CD4-positive, alpha-beta T cell (primary cell): Measurements from ENCODE around the gene PDZRN4. TPM values are rescaled to one million over a fixed set of nuclear protein-coding genes. Genes with fewer than 3 reads are reported as not detected.
A peak's percentile ranks its signal among the peaks of the same experiment; 100 is the strongest.
"Not testable (repeated sequence)": the region's sequence is repeated elsewhere in the genome, so short reads cannot be mapped to it uniquely, and the experiment has no call there.

Source experiments
- ATAC-seq: fragments of 200-7000 bp; cut with Tn5 transposase; one replicate; pipeline ENCODE4 v1.10.0; 2022; ENCODE audit warnings: mild to moderate bottlenecking; ENCODE audit not compliant: poor library complexity
- CTCF ChIA-PET: fragments of 350-600 bp; sonication (Branson Sonifier 250); formaldehyde crosslinking; loops from one replicate; lab custom pipeline; 2021; ENCODE audit warnings: antibody characterized with exemption, inconsistent platforms; lab: Charles Lee
- POLR2A ChIA-PET: fragments of 350-600 bp; sonication (Branson Sonifier 250); formaldehyde crosslinking; loops from one replicate; lab custom pipeline; 2021; ENCODE audit warnings: antibody characterized with exemption, inconsistent platforms; lab: Charles Lee
- DNase-seq, 14 experiments: peaks; one replicate each; pipeline ENCODE4 v3.0.0-alpha.2; 2013 to 2020; ENCODE audit warnings: mixed read lengths in 2 of 14
- H3K27ac ChIP-seq, 2 donors: one replicate each; pipeline versions ENCODE4 v1.5.1 to v1.7.0; 2013; ENCODE audit warnings: low read length in 2 of 2, low read depth in 1 of 2, mild to moderate bottlenecking in 1 of 2
- H3K27me3 ChIP-seq, 2 experiments: 1 replicate in 1 of 2; 2 replicates in 1 of 2; pipeline versions ENCODE4 v1.6.1 to v1.7.0; 2013; ENCODE audit warnings: low read length in 2 of 2, control low read depth in 1 of 2, mild to moderate bottlenecking in 1 of 2, moderate library complexity in 1 of 2; ENCODE audit not compliant: insufficient read depth in 2 of 2, control insufficient read depth in 1 of 2
- H3K36me3 ChIP-seq: one replicate; pipeline ENCODE4 v1.6.1; 2013; ENCODE audit warnings: low read length, control low read depth; ENCODE audit not compliant: insufficient read depth
- H3K4me1 ChIP-seq: one replicate; pipeline ENCODE4 v1.6.1; 2013; ENCODE audit warnings: low read length, control low read depth; ENCODE audit not compliant: insufficient read depth
- H3K4me3 ChIP-seq: one replicate; pipeline ENCODE4 v1.5.1; 2013; ENCODE audit warnings: mild to moderate bottlenecking, low read length, moderate library complexity
- H3K9me3 ChIP-seq, 2 experiments: 1 replicate in 1 of 2; 2 replicates in 1 of 2; pipeline versions ENCODE4 v1.6.1 to v1.7.0; 2013; ENCODE audit warnings: low read length in 2 of 2, mild to moderate bottlenecking in 2 of 2, control low read depth in 1 of 2, moderate library complexity in 1 of 2; ENCODE audit not compliant: control insufficient read depth in 1 of 2, insufficient read depth in 1 of 2
- H3K27ac Mint-ChIP-seq: one replicate; pipeline ENCODE4 v1.8.0; 2020; ENCODE audit warnings: mixed read lengths
- H3K27me3 Mint-ChIP-seq: one replicate; pipeline ENCODE4 v1.8.0; 2021; ENCODE audit warnings: mixed read lengths
- H3K36me3 Mint-ChIP-seq: one replicate; pipeline ENCODE4 v1.8.0; 2021; ENCODE audit warnings: low read depth, mixed read lengths
- H3K4me1 Mint-ChIP-seq: one replicate; pipeline ENCODE4 v1.8.0; 2021; ENCODE audit warnings: low read depth, mixed read lengths
- H3K4me3 Mint-ChIP-seq: one replicate; pipeline ENCODE4 v1.8.0; 2020; ENCODE audit warnings: mild to moderate bottlenecking, mixed read lengths
- H3K9me3 Mint-ChIP-seq: one replicate; pipeline ENCODE4 v1.8.0; 2020; ENCODE audit warnings: mixed read lengths
- CTCF ChIP-seq: fragments of 200-600 bp; IDR thresholded peaks from one replicate; pipeline ENCODE4 v1.8.0; 2022; ENCODE audit warnings: antibody characterized with exemption, mild to moderate bottlenecking
- intact Hi-C, 2 experiments: fragments of 100-400 bp; cut with DNase I in 1 of 2; cut with micrococcal nuclease in 1 of 2; formaldehyde crosslinking; loops; one replicate each; pipeline versions ENCODE4 v1.15.1 to v1.9.0; 2023 to 2025; cut with DNase I, micrococcal nuclease
- total RNA-seq, 174 experiments: library from RNA in 2 of 174; stranded (reverse) in 2 of 174; gene quantifications; one replicate each; pipeline ENCODE4 v1.2.3 and lab custom pipeline; 2021 to 2026

The PDZRN4 gene
- total RNA-seq, 2 experiments from 2014 or later, result not detected

GRCh38 chr12:41277100-41277945 lies 89.2 kb downstream of the PDZRN4 start:
- Histone ChIP-seq H3K27ac (no peak overlapping the region), H3K36me3 (no peaks in the 10 kb centered on the region), H3K4me1 (no peaks in the 10 kb centered on the region), H3K27me3 (peaks cover 0 to 6% of the 10 kb centered on the region in 2 experiments), H3K4me3 (no peak overlapping the region), H3K9me3 (no peaks in the 10 kb centered on the region)
- Mint-ChIP-seq H3K36me3 (no peaks in the 10 kb centered on the region), H3K9me3 (no peaks in the 10 kb centered on the region), H3K4me1 (no peaks in the 10 kb centered on the region), H3K4me3 (no peak overlapping the region), H3K27me3 (no peaks in the 10 kb centered on the region), H3K27ac (no peak overlapping the region)
- ATAC-seq (peak; percentile 29), DNase-seq (peak in 4 of 14 experiments; percentile 4 to 39 (median 24))
- POLR2A ChIA-PET, result no interaction called here
- peak; percentile 33 for TF ChIP-seq CTCF
- CTCF ChIA-PET, result interaction anchor here (1.3 kb wide), 1 partner anchor 748 kb away, joined by 3 read pairs; no protein-coding TSS in a partner anchor
- intact Hi-C loops, result loop anchor here (1.0 to 5.0 kb wide), 5 partner anchors 745 to 1095 kb away; no protein-coding TSS in a partner anchor

- Histone ChIP-seq H3K9me3 (no peaks in the 10 kb centered on the region), H3K4me1 (no peaks in the 10 kb centered on the region), H3K4me3 (no peak overlapping the region), H3K27ac (no peak overlapping the region), H3K27me3 (peaks cover 0 to 6% of the 10 kb centered on the region in 2 experiments), H3K36me3 (no peaks in the 10 kb centered on the region)
- Mint-ChIP-seq H3K27me3 (no peaks in the 10 kb centered on the region), H3K4me1 (no peaks in the 10 kb centered on the region), H3K9me3 (no peaks in the 10 kb centered on the region), H3K4me3 (no peak overlapping the region), H3K27ac (no peak overlapping the region), H3K36me3 (no peaks in the 10 kb centered on the region)
- ChIA-PET CTCF (no interaction called here), POLR2A (no interaction called here)
- no peak for DNase-seq
- intact Hi-C loops, result loop anchor here (1.0 to 5.0 kb wide), 5 partner anchors 744 to 1095 kb away; no protein-coding TSS in a partner anchor
- ATAC-seq, result no peak
- no peak for TF ChIP-seq CTCF
Measured at GRCh38 chr12:41277946-41278267, 89.8 kb downstream of the PDZRN4 start.

- H3K4me1 ChIP-seq, H3K27me3 Mint-ChIP-seq, H3K4me3 ChIP-seq, CTCF ChIA-PET, H3K36me3 Mint-ChIP-seq, intact Hi-C loops, H3K36me3 ChIP-seq, POLR2A ChIA-PET, H3K27ac ChIP-seq, H3K27me3 ChIP-seq, H3K4me1 Mint-ChIP-seq, ATAC-seq, H3K9me3 Mint-ChIP-seq, DNase-seq, H3K9me3 ChIP-seq, H3K27ac Mint-ChIP-seq, H3K4me3 Mint-ChIP-seq: not testable (repeated sequence)
Measured at GRCh38 chr12:41280341-41281095, 92.4 kb downstream of the PDZRN4 start.

GRCh38 chr12:41285470-41285869 lies 97.3 kb downstream of the PDZRN4 start:
- H3K27ac ChIP-seq, DNase-seq, H3K36me3 Mint-ChIP-seq, H3K36me3 ChIP-seq, H3K4me3 ChIP-seq, H3K9me3 ChIP-seq, intact Hi-C loops, H3K4me3 Mint-ChIP-seq, CTCF ChIA-PET, H3K27me3 ChIP-seq, H3K4me1 ChIP-seq, H3K9me3 Mint-ChIP-seq, H3K27ac Mint-ChIP-seq, H3K27me3 Mint-ChIP-seq, POLR2A ChIA-PET, H3K4me1 Mint-ChIP-seq, ATAC-seq: not testable (repeated sequence)
